Measurements from ENCODE around the gene NDUFA13.
A peak's percentile ranks its signal among the peaks of the same experiment; 100 is the strongest.

NDUFA13 gene

GRCh38 chr19:19475849-19476828 lies 39.9 kb upstream of the NDUFA13 start:
- peaks cover 2% of the 10 kb centered on the region for H3K27me3 Mint-ChIP-seq (ENCODE audit: low read depth, poor library complexity)
- no peak overlapping the region for H3K4me3 Mint-ChIP-seq
- no peak for DNase-seq
- H3K27ac Mint-ChIP-seq = peak overlapping the region; percentile 85
- no peak for TF ChIP-seq CTCF (IDR thresholded peaks at IDR 0.05)
- H3K9me3 Mint-ChIP-seq = no peaks in the 10 kb centered on the region
- peaks cover 56% of the 10 kb centered on the region for H3K4me1 Mint-ChIP-seq
- H3K36me3 Mint-ChIP-seq (ENCODE audit: low read depth) = peaks cover 26% of the 10 kb centered on the region

GRCh38 chr19:19477705-19478383 lies 38.2 kb upstream of the NDUFA13 start:
- Mint-ChIP-seq H3K4me1 (peaks cover 62% of the 10 kb centered on the region), H3K4me3 (no peak overlapping the region), H3K27ac (peak overlapping the region; percentile 95), H3K27me3 (ENCODE audit: low read depth, poor library complexity) (peaks cover 2% of the 10 kb centered on the region), H3K9me3 (no peaks in the 10 kb centered on the region), H3K36me3 (ENCODE audit: low read depth) (peaks cover 11% of the 10 kb centered on the region)
- DNase-seq = no peak
- TF ChIP-seq CTCF (IDR thresholded peaks at IDR 0.05) = no peak

- no peak for DNase-seq
- TF ChIP-seq CTCF (IDR thresholded peaks at IDR 0.05) = no peak
- peaks cover 61% of the 10 kb centered on the region for H3K4me1 Mint-ChIP-seq
- H3K27ac Mint-ChIP-seq = peak overlapping the region; percentile 68
- H3K9me3 Mint-ChIP-seq = no peaks in the 10 kb centered on the region
- H3K4me3 Mint-ChIP-seq = no peak overlapping the region
- H3K36me3 Mint-ChIP-seq (ENCODE audit: low read depth) = peaks cover 14% of the 10 kb centered on the region
- H3K27me3 Mint-ChIP-seq (ENCODE audit: low read depth, poor library complexity) = peaks cover 2% of the 10 kb centered on the region
These were observed 35.3 kb upstream of the NDUFA13 start for GRCh38 chr19:19480688-19481087.

- H3K27ac Mint-ChIP-seq = peak overlapping the region; percentile 99
- no peaks in the 10 kb centered on the region for H3K27me3 Mint-ChIP-seq (ENCODE audit: low read depth, poor library complexity)
- peaks cover 8% of the 10 kb centered on the region for H3K36me3 Mint-ChIP-seq (ENCODE audit: low read depth)
- TF ChIP-seq CTCF (IDR thresholded peaks at IDR 0.05) = no peak
- H3K9me3 Mint-ChIP-seq = no peaks in the 10 kb centered on the region
- H3K4me3 Mint-ChIP-seq = peak overlapping the region; percentile 65
- peaks cover 77% of the 10 kb centered on the region for H3K4me1 Mint-ChIP-seq
- DNase-seq = peak; percentile 38
These were observed 33.0 kb upstream of the NDUFA13 start for GRCh38 chr19:19482809-19483596.

- no peak for DNase-seq
- H3K36me3 Mint-ChIP-seq (ENCODE audit: low read depth) = peaks cover 4% of the 10 kb centered on the region
These were observed 30.6 kb upstream of the NDUFA13 start for GRCh38 chr19:19485161-19485997.

More at GRCh38 chr19:19485161-19485997, 30.6 kb upstream of the NDUFA13 start:
- Mint-ChIP-seq H3K9me3 (no peaks in the 10 kb centered on the region), H3K27ac (peak overlapping the region; percentile 98), H3K4me1 (peaks cover 89% of the 10 kb centered on the region), H3K4me3 (peak overlapping the region; percentile 40), H3K27me3 (ENCODE audit: low read depth, poor library complexity) (no peaks in the 10 kb centered on the region)
- no peak for TF ChIP-seq CTCF (IDR thresholded peaks at IDR 0.05)
